Hepatocyte (in vitro differentiated cells): ENCODE results near the gene PTPRN2.

ENCODE experiments used
- CTCF ChIP-seq: fragments of 200-600 bp; sonication (generic); IDR thresholded peaks from 2 replicates; pipeline ENCODE4 v1.5.1; 2016; ENCODE audit warnings: antibody characterized with exemption, mild to moderate bottlenecking; ENCODE audit not compliant: poor library complexity
- EZH2 ChIP-seq: fragments of 200-600 bp; sonication (generic); IDR thresholded peaks from 2 replicates; pipeline ENCODE4 v1.6.1; 2016; ENCODE audit warnings: antibody characterized with exemption, mild to moderate bottlenecking, borderline replicate concordance

DNA sequence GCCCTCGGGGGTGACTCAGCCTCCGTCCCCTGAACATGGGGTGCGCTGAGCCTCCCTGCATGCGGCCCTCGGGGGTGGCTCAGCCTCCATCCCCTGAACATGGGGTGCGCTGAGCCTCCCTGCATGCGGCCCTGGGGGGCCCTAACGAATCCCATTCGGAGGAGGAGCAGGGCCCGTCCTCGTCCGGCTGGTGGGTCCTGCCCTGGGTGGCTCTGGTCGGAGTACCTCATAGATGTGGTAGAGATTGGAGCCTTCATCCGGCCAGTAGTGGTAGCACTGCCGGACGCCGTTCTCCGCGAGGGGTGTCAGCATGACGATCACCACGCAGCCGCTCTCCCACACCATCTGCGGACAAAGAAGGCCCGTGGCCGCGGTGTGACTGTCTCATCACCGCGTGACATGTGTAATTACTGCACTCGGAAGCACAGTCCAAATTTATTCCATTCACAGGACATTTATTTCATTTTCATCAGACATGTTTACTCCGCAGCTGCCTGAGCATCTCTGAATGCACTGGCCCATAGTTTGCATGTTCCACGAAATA lies 1009.8 kb downstream of the PTPRN2 start:
- TF ChIP-seq CTCF (no peak), EZH2 (no peak)
